GM04504 (cell line): Measurements from ENCODE around the gene PSMB5.

Experiments used
- DNase-seq: peaks from one replicate; pipeline ENCODE4 v3.0.0-alpha.2; 2012; ENCODE audit warnings: low read depth

PSMB5 gene

DNA sequence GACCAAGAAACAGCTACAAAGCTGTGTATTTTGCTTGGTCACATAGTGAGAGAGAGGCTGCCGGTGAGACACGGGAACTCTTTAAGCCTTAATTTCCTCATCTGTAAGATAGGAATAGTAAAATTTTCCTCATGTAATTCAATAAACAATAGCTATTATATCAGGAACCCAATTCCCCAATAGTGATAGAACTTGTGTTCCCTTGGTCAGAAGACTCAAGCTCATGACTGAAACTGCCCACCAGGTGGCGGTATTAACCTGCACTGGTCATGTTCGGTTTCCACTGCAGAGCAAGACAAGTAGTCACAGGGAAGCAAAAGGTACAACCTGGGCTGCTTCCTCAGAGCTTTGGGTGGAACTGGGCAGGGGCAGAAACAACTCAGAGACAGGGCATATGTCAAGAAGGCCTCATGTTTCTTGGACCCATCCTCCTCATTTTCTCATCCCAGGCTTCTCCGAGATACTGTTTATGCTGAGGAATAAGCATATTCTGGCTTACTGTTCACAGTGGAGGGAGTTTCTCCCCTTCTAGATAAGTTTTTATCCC lies 48.1 kb downstream of the PSMB5 start:
- DNase-seq: peak; percentile 68

DNA sequence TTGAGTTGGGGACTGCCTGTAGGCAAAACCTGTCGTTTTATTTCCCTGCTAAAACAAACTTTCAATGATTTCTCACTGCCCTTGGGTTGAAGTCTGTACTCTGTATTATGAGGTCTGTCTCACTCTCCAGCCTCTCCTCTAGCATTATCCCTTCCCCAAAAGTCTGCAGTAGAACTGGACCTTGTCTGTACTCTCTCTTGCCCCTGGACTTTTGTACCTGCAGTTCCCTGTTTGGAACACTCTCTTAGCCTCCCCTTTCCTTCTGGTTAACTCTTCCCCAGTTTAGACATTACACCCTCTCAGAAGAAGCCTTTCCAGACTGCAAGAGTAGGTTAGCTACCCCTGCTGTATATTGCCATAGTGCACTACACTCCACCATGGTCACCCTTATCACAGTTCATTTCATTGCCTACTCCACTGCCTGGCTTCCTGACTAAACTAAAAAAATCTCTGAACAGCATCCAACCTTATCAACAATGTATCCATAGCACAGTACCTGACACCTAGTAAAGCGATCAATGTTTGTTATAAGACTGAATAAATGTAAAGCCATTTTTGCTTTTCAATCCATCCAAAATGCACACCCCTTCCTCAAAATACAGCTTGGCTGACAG lies 48.7 kb downstream of the PSMB5 start:
- no peak for DNase-seq

DNA sequence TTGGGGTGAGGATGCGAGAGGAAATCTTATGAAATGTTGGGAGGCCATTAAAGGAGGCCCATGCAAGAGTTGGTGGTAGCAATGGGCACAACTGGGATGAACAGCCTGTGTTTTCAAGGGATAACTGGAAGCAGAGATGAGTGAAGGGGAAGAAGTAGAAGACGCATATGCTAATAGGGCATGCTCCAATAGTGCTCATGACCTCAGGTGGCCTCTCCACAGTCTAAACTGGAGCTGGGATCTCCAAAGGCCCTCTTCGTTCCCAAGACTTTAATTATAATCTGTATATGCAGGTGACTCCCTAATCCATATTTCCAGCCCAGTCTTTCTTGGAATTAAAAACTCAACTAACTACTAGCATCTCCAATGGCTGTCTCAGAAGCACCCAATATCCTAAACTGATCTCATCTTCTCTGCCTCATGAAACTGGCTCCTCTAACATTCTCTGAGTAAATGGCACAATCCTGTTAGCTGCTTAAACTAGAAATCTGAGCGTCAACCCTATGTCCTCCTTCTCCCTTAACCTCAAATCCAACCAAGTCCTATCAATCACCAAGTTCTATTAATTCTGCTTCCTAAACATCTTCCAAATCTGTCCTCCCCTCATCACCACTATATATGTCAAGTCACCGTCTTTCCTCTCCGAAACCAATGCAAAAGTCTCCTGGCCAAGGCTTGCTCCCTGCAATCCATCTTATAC lies 49.6 kb downstream of the PSMB5 start:
- DNase-seq: no peak

DNA sequence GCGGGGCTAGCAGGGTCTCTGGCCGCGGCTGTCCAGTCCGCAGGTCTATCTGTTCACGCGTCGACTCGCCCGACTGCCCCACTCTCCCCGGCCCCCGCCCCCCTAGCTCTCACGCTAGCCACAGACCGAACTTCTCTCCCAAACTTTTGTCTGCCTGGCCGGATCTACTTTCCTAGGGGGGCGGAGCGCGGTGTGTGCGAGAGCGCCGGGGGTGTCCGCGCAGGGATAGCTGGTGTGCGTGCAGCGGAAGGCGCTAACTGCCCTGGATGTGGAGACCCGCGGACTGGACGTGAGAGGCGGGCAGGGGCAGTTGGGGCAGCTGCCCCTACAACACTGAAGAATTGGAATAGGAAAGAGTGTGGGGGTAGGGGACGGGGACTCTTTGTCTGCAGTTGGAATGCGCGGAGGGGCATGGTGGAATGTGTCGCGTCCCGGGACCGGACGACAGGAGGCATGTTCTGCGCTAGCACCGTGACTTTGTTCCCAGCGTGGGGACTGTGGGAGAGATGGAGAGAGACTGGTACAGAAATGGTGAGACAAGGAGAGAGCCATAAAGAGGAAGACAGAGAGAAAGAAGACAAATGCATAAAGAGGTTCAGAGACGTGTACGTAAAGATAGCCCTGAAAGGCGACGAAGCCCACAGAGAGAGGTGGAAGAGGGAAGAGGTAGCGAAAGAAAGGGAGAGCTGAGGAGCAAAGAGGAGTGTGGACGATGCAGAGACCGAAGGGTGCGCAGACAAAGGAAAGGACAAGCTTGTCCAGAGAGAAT lies 52.0 kb downstream of the PSMB5 start, which contains the start of gene AJUBA:
Gene AJUBA (minus strand): TSS at position 75 of the 769 bp plus-strand sequence. CDS start 285 bp downstream, outside the sequence.
- peak; percentile 87 for DNase-seq

DNA sequence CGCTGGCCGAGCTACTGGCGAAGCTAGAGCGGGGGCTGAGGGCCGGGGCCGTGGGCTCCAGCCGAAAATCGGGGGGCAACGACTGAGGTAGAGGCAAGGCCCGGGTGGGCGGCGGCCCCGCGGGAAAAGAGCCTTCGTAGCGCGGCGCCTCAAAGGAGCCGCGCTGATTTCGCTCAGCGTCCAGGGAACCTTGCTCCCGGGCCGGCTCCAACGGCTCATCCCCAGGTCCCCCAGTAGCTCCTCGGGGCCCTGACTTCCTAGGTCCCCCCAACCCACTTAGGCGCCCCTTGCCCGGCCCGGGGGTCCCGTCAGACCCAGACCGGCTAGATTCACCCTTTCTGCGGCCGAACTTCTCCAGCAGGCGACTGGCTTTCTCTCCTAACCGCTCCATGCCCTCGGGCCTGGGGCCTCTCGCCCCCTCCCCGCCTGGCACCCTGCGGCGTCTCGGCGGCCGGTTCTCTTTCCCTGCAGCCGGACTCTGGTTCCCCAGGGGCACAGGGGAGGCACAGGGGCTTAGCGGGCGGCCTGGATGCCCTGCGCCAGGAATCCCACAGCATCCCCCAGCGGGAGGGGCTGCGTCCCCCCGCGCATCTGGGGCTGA lies 52.7 kb downstream of the PSMB5 start:
- no peak for DNase-seq

DNA sequence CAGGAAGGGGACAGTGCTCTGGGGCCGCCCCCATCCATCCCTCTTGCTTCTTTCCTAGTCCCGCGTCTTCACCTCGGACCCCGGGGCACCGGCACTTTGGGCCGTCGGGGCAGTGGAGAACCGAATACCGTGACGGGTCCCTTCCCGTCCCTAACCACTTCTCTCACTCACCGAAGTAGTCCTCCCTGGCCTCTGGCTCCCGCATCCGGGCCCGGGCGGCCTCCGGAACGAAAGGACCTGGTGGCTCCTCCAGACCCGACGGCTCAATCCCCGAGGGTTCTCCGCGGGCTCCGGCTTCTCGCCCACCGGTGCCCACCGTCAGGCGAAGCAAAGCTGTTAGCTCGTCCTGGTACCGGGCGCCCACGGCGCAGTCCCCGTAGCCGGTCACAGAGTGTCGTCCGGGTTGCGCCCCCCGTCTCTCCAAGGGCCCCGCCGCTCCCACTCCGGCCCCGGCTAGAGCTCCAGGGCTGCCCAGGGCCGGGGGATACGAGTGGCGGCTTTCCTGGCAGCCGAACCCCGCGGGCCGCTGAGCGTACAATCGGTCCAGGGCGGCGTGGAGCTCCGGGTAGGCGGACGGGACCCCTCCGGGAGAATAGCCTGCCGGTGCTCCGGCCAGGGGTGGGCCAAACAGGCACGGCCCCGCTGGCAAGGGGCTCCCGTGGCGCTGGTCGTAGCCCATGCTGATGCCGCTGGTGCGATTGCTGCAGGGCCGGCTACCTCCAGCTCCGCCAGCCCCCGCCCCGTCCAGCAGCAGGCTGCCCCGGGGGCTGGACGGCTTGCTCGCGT lies 53.4 kb downstream of the PSMB5 start:
- no peak for DNase-seq

DNA sequence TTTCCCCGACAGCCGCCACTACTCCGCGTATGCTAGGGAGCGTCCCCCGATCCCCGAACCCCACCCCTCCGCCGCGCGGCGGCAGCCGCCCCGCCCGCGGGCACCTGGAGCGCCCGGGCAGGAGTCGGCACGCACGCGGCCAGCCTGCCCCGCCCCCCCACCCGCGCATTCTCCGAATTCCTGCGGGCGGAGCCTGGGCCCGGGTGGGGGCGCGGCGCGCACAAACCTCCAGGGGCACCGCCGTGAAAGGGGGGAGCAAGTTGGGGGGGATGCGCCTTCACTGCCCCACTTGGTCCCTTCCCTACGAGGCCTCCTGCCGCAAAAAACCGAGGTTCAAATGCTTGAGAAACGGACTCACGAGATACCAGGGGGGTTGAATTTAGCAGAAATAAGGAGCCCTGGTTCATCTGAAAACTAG lies 54.0 kb downstream of the PSMB5 start:
- DNase-seq: no peak

DNA sequence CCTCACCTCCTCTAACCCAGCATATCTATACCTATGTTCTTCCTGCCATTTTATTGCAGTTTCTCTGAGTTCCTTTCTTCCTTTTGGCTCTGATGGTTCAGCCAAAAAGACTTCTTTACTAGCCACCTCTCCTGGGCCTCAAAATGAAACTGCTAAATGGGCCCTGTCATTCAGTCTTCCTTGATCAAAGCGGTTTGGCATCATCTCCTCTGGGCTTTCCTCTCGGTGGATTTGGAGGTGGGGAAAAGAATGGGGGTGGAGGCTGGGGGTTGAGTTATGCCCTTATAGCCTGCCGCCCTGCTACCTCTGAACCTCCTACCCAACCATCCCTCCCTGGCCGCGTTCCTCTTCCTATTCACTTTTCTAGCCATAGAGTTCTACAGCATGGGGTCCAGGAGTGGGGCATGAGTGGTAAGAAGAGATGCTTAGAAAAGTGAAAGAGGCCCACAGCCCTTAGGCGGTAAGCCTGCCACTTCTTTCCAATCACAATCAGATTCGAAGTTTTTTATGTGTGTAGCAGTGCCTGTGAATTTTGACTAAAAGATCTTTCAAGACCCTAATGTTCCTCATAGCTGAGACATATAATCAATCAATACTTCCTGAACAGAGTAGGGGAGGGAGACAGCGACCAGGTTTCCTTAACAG lies 54.8 kb downstream of the PSMB5 start:
- DNase-seq: no peak

DNA sequence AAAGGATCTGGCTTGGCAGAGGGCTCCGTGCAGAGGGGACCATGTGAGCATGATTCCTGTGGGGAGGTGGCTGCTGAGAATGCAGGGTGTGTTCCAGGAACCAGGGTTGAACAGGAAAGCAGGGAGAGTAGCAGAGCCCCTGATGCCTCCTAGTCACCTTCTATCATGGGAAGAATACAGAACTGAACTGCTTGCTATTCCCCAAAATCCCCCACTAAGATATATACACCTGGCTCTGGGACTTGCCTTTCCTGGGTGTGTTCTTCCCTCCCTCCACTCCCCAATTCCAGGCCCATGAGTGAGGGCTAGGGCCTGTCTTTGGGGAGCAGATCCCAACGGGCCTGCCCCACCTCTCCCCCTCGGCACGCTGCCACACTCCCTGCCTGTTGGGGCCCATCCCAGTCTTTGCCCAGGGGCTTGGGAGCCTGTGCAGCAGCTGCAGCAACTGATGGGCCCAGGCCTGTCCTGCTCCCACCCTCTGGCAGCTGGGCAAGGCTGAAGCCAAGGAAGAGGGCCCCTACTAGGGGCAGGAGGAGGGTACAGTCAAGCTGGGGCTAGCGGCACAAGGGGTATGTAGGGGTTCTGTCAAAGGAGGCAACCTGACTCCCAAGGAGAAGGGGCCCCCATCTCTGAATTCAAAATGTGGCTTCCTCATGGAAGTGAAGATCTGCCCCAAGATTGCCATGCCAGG lies 55.6 kb downstream of the PSMB5 start:
- no peak for DNase-seq

DNA sequence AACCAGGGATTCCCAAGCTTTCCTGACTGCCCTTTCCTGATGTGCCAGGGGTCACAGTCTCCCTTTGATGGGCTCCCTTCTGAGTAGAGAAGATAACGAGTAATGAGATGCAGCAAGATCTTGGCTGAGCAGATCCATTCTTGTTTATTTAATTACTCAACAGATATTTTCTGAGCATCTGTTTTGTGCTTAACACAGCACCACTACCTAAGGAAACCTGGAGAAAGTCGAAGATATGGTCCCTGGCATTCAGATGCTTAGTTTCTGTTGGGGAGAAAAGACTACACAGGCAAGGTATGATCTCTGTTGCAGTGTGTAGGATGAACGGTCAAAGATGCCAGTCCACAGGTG lies 56.2 kb downstream of the PSMB5 start:
- no peak for DNase-seq

DNA sequence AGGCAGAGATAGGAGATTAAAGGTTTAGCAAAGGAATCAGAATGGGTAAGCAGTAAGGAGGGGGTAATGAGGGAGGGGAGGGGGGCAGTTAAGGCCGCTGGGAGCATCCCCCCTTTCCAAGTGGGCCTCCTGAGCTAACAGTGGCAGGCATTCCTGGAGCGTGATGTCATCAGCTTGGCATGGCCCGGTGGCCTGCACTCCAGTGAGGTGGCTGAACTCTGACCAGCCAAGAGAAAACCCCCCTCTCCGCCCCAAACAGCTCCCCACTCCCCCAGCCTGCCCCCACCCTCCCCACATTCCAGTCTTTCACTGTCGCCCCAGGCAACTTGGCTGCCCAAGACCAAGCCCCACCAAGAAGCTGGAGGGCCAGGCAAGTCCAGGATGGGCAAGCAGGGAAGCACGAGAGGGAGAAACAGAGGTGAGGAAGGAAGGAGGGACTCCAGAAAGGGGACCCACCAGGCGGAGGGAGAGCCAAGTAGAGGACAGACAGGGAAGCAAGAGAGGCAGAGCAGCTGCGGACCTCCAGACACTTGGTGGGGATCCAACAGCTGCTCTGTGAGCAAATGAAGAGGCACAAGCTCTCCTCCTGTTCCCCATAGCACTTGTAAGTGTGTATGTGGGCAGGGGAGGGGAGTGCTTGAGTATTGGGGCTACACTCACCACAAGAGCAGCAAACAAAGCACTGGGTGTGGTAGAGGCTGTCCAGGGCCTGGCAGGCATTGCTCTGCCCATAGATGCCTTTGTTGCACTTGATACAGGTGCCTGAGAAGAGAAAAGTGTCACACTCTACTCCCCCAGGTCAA lies 56.8 kb downstream of the PSMB5 start:
- DNase-seq: no peak

DNA sequence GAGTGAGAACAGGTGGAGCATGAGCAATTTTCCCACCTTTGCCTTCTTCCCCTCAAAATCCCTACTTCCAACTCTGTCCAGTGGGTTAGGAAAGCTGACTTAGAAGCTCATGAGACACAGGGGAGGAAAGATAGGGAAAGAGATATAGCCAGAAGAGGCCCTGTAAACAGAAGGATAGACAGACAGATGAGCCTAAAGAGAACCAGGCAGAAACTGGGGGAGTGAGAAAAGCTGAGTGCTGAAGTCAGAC lies 57.3 kb downstream of the PSMB5 start:
- no peak for DNase-seq

DNA sequence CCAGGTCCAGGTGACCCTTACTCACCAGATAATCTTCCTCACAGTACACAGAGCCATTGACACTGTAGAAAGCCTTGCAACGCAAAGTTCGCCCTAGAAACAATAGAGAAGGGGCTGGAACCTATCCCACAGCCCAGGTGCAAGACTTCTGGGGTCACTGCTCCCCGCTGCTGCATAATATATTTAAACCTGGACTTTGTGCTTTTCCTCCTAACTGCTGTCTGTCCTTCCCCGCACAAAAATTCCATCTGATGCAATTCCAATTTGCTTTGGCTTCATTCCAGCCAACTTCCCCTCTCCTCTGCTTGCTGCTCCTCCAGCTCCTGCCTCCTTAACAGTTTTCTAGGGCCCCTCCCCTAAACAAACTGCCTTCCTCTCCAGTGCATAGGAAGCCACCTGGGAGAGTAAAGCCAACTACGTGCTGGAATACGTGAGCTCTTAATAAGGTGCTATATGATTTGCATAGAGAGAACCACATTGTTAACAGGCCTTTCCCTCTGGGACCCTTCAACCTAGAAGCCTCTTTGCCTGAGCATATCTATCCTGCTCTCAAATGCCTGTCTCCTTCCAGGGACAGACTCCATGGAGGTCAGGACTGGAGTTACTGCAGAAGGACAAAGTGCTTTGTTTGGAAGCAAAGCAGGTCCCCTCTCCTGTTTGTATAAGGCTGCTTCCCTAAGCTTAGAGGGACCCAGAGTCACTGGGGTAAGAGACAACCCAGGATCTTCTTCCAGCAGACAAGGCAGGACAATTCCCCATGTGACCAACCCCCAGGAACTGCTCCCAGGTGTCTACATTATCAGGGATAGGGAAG lies 57.9 kb downstream of the PSMB5 start:
- no peak for DNase-seq
